ENCODE results near the gene NOTCH1. TPM values are rescaled to one million over a fixed set of nuclear protein-coding genes. Genes with fewer than 3 reads are reported as not detected.

The NOTCH1 gene
- total RNA-seq, 2 donors from 2014 or later = 23.4 to 24.2 TPM

DNA sequence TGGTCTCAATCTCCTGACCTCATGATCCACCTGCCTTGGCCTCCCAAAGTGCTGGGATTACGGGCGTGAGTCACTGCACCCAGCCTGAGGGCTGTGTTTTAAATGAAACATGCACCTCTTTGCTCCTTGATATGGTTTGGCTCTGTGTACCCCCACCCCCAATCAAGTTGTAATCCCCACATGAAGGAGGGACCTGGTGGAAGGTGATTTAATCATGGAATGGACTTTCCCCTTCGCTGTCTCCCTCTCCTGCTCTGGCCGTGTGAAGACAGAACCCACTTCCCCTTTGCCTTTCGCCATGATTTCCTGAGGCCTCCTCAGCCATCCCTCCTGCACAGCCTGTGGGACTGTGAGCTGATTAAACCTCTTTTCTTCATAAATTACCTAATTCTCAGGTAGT lies 12.5 kb upstream of the NOTCH1 start:
- no peak overlapping the region for H3K4me3 Mint-ChIP-seq
- H3K9me3 Mint-ChIP-seq = peaks cover 36% of the 10 kb centered on the region
- no peak for DNase-seq
- peaks cover 39% of the 10 kb centered on the region for H3K27me3 Mint-ChIP-seq (ENCODE audit: insufficient read depth)
- H3K9ac ChIP-seq (ENCODE audit: extremely low read depth, low read length, poor library complexity, severe bottlenecking) = no peak overlapping the region
- H3K4me1 Mint-ChIP-seq = no peaks in the 10 kb centered on the region
- no peaks in the 10 kb centered on the region for H3K36me3 ChIP-seq (ENCODE audit: control insufficient read depth, insufficient read depth, low read length)
- H3K27me3 ChIP-seq (ENCODE audit: control insufficient read depth, insufficient read depth, low read length, poor library complexity, severe bottlenecking) = peaks cover 10% of the 10 kb centered on the region
- no peak overlapping the region for H3K27ac Mint-ChIP-seq
- H3K4me1 ChIP-seq (ENCODE audit: control insufficient read depth, insufficient read depth, low read length) = no peaks in the 10 kb centered on the region
- 50 to 78% methylated on average over 2 to 5 of the region's 5 CpGs for WGBS, 2 experiments (ENCODE audit: insufficient coverage in 1 of 2, insufficient read length in 1 of 2)
- H3K4me3 ChIP-seq (ENCODE audit: low read length) = no peak overlapping the region
- H3K9me3 ChIP-seq (ENCODE audit: control insufficient read depth, low read length) = peaks cover 17% of the 10 kb centered on the region
- TF ChIP-seq, protein P1, sequence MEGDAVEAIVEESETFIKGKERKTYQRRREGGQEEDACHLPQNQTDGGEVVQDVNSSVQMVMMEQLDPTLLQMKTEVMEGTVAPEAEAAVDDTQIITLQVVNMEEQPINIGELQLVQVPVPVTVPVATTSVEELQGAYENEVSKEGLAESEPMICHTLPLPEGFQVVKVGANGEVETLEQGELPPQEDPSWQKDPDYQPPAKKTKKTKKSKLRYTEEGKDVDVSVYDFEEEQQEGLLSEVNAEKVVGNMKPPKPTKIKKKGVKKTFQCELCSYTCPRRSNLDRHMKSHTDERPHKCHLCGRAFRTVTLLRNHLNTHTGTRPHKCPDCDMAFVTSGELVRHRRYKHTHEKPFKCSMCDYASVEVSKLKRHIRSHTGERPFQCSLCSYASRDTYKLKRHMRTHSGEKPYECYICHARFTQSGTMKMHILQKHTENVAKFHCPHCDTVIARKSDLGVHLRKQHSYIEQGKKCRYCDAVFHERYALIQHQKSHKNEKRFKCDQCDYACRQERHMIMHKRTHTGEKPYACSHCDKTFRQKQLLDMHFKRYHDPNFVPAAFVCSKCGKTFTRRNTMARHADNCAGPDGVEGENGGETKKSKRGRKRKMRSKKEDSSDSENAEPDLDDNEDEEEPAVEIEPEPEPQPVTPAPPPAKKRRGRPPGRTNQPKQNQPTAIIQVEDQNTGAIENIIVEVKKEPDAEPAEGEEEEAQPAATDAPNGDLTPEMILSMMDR (conservative IDR thresholded peaks at IDR 0.05) = no peak
- H3K27ac ChIP-seq (ENCODE audit: low read depth, low read length) = no peak overlapping the region
- peaks cover 6% of the 10 kb centered on the region for H3K36me3 Mint-ChIP-seq (ENCODE audit: low read depth)

DNA sequence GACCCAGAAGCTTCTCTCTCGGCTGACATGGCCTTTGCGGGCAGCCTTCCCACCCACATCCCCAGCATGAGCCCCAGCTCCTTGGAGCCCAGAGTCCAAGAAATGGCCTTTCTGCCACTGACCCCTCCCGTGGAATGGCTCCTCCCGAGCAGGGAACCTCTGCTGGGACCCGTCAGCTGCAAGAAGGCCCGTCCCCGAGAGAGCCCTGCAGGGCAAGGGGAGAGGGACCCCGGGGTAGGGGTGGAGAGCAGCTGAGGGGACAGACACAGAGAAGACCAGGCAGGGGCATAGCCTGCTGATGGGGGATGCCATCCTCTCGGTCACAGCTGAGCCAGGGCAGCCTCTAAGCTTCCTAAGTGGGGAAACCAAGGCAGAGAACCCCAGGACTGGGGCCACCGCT lies 11.2 kb upstream of the NOTCH1 start:
- no peak overlapping the region for H3K4me3 ChIP-seq (ENCODE audit: low read length)
- H3K4me1 ChIP-seq (ENCODE audit: control insufficient read depth, insufficient read depth, low read length) = no peaks in the 10 kb centered on the region
- peaks cover 17% of the 10 kb centered on the region for H3K9me3 ChIP-seq (ENCODE audit: control insufficient read depth, low read length)
- Mint-ChIP-seq H3K9me3 (peaks cover 35% of the 10 kb centered on the region), H3K36me3 (ENCODE audit: low read depth) (peaks cover 6% of the 10 kb centered on the region), H3K4me3 (no peak overlapping the region), H3K4me1 (no peaks in the 10 kb centered on the region), H3K27ac (no peak overlapping the region), H3K27me3 (ENCODE audit: insufficient read depth) (peaks cover 37% of the 10 kb centered on the region)
- H3K27ac ChIP-seq (ENCODE audit: low read depth, low read length) = no peak overlapping the region
- 83 to 92% methylated on average over 7 to 10 of the region's 10 CpGs for WGBS, 2 experiments (ENCODE audit: insufficient coverage in 1 of 2, insufficient read length in 1 of 2)
- DNase-seq = no peak
- H3K36me3 ChIP-seq (ENCODE audit: control insufficient read depth, insufficient read depth, low read length) = no peaks in the 10 kb centered on the region
- no peak overlapping the region for H3K9ac ChIP-seq (ENCODE audit: extremely low read depth, low read length, poor library complexity, severe bottlenecking)
- TF ChIP-seq, protein P1 (conservative IDR thresholded peaks at IDR 0.05) = no peak
- H3K27me3 ChIP-seq (ENCODE audit: control insufficient read depth, insufficient read depth, low read length, poor library complexity, severe bottlenecking) = peaks cover 15% of the 10 kb centered on the region

DNA sequence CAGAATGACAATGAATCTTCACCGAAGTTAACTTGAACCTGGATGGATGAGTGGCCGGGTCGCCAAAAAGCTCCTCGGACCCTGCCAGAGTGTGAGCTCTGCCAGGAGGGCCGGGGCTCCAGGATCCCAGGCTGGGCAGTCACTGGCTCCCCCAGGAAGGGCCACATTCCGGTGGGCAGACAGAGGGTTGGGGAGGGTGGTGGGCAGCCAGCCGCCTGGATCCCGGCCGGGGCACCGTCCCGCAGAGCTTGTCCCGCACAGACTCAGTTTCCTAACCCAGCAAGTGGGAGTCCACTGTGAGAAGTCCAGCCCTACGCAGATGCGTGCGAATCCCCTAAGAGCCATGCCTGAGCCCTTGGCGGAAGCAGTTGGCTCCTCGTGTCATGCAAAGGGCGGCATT lies 10.3 kb upstream of the NOTCH1 start:
- Histone ChIP-seq H3K4me1 (ENCODE audit: control insufficient read depth, insufficient read depth, low read length) (no peaks in the 10 kb centered on the region), H3K9ac (ENCODE audit: extremely low read depth, low read length, poor library complexity, severe bottlenecking) (no peak overlapping the region), H3K27ac (ENCODE audit: low read depth, low read length) (no peak overlapping the region), H3K27me3 (ENCODE audit: control insufficient read depth, insufficient read depth, low read length, poor library complexity, severe bottlenecking) (peaks cover 15% of the 10 kb centered on the region), H3K4me3 (ENCODE audit: low read length) (no peak overlapping the region), H3K9me3 (ENCODE audit: control insufficient read depth, low read length) (peaks cover 17% of the 10 kb centered on the region), H3K36me3 (ENCODE audit: control insufficient read depth, insufficient read depth, low read length) (no peaks in the 10 kb centered on the region)
- Mint-ChIP-seq H3K36me3 (ENCODE audit: low read depth) (peaks cover 6% of the 10 kb centered on the region), H3K27ac (no peak overlapping the region), H3K4me1 (peaks cover 1% of the 10 kb centered on the region), H3K4me3 (no peak overlapping the region), H3K9me3 (peaks cover 31% of the 10 kb centered on the region), H3K27me3 (ENCODE audit: insufficient read depth) (peaks cover 32% of the 10 kb centered on the region)
- WGBS, 2 experiments (ENCODE audit: insufficient coverage in 1 of 2, insufficient read length in 1 of 2) = 90 to 92% methylated on average over 16 to 18 of the region's 18 CpGs
- no peak for DNase-seq
- TF ChIP-seq, protein P1 (conservative IDR thresholded peaks at IDR 0.05) = no peak

Data from endodermal cell (in vitro differentiated cells).